Measurements from ENCODE around the gene MYO16. TPM values are rescaled to one million over a fixed set of nuclear protein-coding genes. Genes with fewer than 3 reads are reported as not detected.

MYO16 gene
- polyA plus RNA-seq, 2 of the 4 experiments (the other 2 are of a cell fraction) = 0.03 to 0.06 TPM

DNA sequence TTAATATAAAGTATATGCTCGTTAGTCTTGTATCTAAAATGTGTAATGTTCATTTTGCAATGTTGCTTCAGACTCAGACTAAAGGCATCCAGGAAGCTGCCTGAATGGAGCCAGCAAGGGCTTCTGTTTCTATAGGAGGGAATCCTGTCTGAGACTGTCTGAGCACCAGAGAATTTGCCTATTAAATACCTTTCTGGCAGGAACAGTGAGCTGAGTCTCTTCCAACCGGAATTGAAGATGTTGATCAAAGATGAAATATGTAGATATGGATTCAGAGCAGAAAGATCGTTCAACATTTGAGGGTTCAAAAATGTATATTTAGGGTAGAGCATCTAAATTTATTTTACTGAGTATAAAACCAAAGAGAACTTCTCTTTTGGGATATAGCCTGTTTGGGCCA is 20.9 kb downstream of the MYO16 start:
- TF ChIP-seq, protein P1, sequence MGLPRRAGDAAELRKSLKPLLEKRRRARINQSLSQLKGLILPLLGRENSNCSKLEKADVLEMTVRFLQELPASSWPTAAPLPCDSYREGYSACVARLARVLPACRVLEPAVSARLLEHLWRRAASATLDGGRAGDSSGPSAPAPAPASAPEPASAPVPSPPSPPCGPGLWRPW (IDR thresholded peaks at IDR 0.05) = no peak
- TF ChIP-seq HEYL (CRISPR knock-in tag; IDR thresholded peaks at IDR 0.05) (no peak), RAD21 (conservative IDR thresholded peaks at IDR 0.05 in 1 of 2, IDR thresholded peaks at IDR 0.05 in 1 of 2) (no peak)
- ChIA-PET POLR2A (no interaction called here), CTCF (no interaction called here)
- H3K4me2 ChIP-seq = no peak overlapping the region
- no peak overlapping the region for H3K27ac ChIP-seq
- no peak for FAIRE-seq
- H3K4me3 ChIP-seq = no peak overlapping the region
- peaks cover 10% of the 10 kb centered on the region; the same call in 2 of the 3 replicates for H3K9me3 ChIP-seq
- ATAC-seq = no peak
- WGBS (ENCODE audit: missing lambda C conversion rate) = 18% methylated on average over 3 of the region's 3 CpGs
- no peak for DNase-seq (ENCODE audit: low read depth in 1 of 2, low spot score in 1 of 2)
- H3K4me1 ChIP-seq = no peaks in the 10 kb centered on the region

DNA sequence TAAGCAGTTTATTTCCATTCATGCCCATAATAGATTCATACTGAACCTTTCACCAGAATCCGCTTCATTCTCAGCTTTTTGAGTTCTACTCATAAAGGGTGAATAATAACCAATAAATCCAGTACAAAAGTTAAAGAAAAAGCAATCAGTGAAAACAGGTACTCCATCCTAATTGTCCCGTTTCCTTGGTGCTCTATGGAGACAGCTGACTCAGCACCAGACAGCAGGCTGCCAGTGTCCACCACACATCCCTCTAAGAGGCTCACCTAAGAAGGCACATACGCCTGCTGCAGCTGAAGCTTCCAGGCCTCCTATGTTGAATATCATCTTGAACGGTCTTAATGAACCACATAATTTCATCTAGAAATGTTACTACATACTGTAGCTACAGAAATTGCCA is 27.3 kb downstream of the MYO16 start:
- Histone ChIP-seq H3K4me2 (no peak overlapping the region), H3K4me3 (no peak overlapping the region), H3K9me3 (no peaks in the 10 kb centered on the region), H3K27ac (no peak overlapping the region), H3K4me1 (peaks cover 17% of the 10 kb centered on the region; the same call in 2 of the 3 replicates)
- ChIA-PET CTCF (interaction anchor here (1.1 kb wide), 1 partner anchor 9 kb away, joined by 3 read pairs; no protein-coding TSS in a partner anchor), POLR2A (no interaction called here)
- FAIRE-seq (no peak), ATAC-seq (no peak), DNase-seq (ENCODE audit: low read depth in 1 of 2, low spot score in 1 of 2) (no peak)
- TF ChIP-seq MAFK (IDR thresholded peaks at IDR 0.05; ENCODE audit: partially characterized antibody) (peak; percentile 59), ZNF302 (CRISPR knock-in tag; IDR thresholded peaks at IDR 0.05) (no peak)
- 73% methylated on average over 4 of the region's 4 CpGs for WGBS (ENCODE audit: missing lambda C conversion rate)

DNA sequence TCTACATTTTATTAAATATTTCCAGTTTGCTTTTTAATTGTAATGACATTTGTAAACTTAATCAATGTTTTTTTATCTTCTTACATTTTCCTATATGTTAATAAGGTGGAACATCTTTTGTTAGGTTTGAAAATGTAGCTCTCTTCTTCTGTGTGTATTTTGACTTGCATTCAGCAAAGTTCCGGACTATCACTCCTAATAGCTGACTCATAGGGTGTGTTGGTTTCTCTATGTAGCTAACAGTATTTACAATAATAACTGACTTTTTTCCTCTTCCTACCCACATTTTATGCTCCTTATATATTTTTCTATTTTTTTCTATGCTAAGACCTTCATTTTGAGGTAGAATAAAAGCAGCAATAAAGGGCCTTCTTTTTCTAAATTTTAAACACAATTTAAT is 28.1 kb downstream of the MYO16 start:
- Histone ChIP-seq H3K4me2 (peak overlapping the region; percentile 38; the same call in 2 of the 3 replicates), H3K4me3 (no peak overlapping the region), H3K9me3 (no peaks in the 10 kb centered on the region), H3K27ac (no peak overlapping the region), H3K4me1 (peaks cover 24% of the 10 kb centered on the region)
- DNase-seq (ENCODE audit: low read depth in 1 of 2, low spot score in 1 of 2) (no peak), ATAC-seq (no peak), FAIRE-seq (no peak)
- POLR2A ChIA-PET = no interaction called here
- TF ChIP-seq, protein P2, sequence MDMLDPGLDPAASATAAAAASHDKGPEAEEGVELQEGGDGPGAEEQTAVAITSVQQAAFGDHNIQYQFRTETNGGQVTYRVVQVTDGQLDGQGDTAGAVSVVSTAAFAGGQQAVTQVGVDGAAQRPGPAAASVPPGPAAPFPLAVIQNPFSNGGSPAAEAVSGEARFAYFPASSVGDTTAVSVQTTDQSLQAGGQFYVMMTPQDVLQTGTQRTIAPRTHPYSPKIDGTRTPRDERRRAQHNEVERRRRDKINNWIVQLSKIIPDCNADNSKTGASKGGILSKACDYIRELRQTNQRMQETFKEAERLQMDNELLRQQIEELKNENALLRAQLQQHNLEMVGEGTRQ (IDR thresholded peaks at IDR 0.05) = no peak
- TF ChIP-seq HOXB13 (CRISPR knock-in tag; IDR thresholded peaks at IDR 0.05; ENCODE audit: low read depth) (no peak), HEYL (CRISPR knock-in tag; IDR thresholded peaks at IDR 0.05) (no peak), EP300 (IDR thresholded peaks at IDR 0.05) (no peak), ZNF302 (CRISPR knock-in tag; IDR thresholded peaks at IDR 0.05) (no peak), TFCP2L1 (CRISPR knock-in tag; IDR thresholded peaks at IDR 0.05) (no peak), ZC3H11A (IDR thresholded peaks at IDR 0.05) (no peak), CHD2 (IDR thresholded peaks at IDR 0.05; ENCODE audit: low read length, partially characterized antibody) (no peak), NPAS2 (CRISPR knock-in tag; IDR thresholded peaks at IDR 0.05; ENCODE audit: borderline replicate concordance) (no peak)
- WGBS (ENCODE audit: missing lambda C conversion rate) = 33% methylated on average over 1 of the region's 1 CpG
- CTCF ChIA-PET = interaction anchor here (1.1 kb wide), 1 partner anchor 9 kb away, joined by 3 read pairs; no protein-coding TSS in a partner anchor

DNA sequence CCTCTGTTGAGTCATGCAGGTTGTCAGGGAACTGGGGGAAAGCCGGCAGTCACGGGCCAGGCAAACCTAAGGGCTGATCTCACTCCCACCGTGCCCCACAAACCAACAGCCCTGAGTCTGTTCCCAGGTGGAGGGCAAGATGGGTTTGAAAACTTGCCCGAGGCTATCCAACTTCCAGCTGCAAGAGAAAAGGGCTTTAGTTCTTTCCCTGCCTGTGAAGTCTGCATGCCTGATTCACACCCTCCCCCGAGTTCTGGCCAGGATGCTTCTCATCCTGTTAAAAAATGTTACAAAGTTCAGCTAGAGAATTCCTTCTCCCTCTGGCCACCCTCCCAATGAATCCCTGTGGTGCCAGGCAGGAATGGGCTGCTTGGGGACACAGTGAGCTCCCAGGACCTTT is 33.1 kb downstream of the MYO16 start:
- peaks cover 24% of the 10 kb centered on the region for H3K4me1 ChIP-seq
- no peak for FAIRE-seq
- H3K4me3 ChIP-seq = no peak overlapping the region
- POLR2A ChIA-PET = no interaction called here
- H3K27ac ChIP-seq = peak overlapping the region; percentile 4 to 59; a peak in 3 of 6 replicates
- H3K9me3 ChIP-seq = no peaks in the 10 kb centered on the region
- H3K4me2 ChIP-seq = peak overlapping the region; percentile 40
- WGBS (ENCODE audit: missing lambda C conversion rate) = 16% methylated on average over 4 of the region's 5 CpGs
- CTCF ChIA-PET = interaction anchor here (0.8 to 1.3 kb wide), 2 partner anchors 12 to 320 kb away, joined by 4 read pairs; no protein-coding TSS in a partner anchor
- no peak for TF ChIP-seq FOSB (CRISPR knock-in tag; IDR thresholded peaks at IDR 0.05)
- no peak for TF ChIP-seq ZNF302 (CRISPR knock-in tag; IDR thresholded peaks at IDR 0.05)
- TF ChIP-seq SREBF2 (IDR thresholded peaks at IDR 0.05) = no peak
- TF ChIP-seq HEYL (CRISPR knock-in tag; IDR thresholded peaks at IDR 0.05) = no peak
- no peak for TF ChIP-seq RNF2 (IDR thresholded peaks at IDR 0.05; ENCODE audit: borderline replicate concordance, low read depth)
- TF ChIP-seq, protein P2 (IDR thresholded peaks at IDR 0.05) = no peak
- TF ChIP-seq, protein P3, sequence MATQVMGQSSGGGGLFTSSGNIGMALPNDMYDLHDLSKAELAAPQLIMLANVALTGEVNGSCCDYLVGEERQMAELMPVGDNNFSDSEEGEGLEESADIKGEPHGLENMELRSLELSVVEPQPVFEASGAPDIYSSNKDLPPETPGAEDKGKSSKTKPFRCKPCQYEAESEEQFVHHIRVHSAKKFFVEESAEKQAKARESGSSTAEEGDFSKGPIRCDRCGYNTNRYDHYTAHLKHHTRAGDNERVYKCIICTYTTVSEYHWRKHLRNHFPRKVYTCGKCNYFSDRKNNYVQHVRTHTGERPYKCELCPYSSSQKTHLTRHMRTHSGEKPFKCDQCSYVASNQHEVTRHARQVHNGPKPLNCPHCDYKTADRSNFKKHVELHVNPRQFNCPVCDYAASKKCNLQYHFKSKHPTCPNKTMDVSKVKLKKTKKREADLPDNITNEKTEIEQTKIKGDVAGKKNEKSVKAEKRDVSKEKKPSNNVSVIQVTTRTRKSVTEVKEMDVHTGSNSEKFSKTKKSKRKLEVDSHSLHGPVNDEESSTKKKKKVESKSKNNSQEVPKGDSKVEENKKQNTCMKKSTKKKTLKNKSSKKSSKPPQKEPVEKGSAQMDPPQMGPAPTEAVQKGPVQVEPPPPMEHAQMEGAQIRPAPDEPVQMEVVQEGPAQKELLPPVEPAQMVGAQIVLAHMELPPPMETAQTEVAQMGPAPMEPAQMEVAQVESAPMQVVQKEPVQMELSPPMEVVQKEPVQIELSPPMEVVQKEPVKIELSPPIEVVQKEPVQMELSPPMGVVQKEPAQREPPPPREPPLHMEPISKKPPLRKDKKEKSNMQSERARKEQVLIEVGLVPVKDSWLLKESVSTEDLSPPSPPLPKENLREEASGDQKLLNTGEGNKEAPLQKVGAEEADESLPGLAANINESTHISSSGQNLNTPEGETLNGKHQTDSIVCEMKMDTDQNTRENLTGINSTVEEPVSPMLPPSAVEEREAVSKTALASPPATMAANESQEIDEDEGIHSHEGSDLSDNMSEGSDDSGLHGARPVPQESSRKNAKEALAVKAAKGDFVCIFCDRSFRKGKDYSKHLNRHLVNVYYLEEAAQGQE (IDR thresholded peaks at IDR 0.05) = no peak
- no peak for TF ChIP-seq TP53 (CRISPR knock-in tag; IDR thresholded peaks at IDR 0.05)
- no peak for TF ChIP-seq HOXA7 (CRISPR knock-in tag; IDR thresholded peaks at IDR 0.05)
- TF ChIP-seq ZSCAN20 (CRISPR knock-in tag; IDR thresholded peaks at IDR 0.05) = no peak
- no peak for TF ChIP-seq KDM5A (IDR thresholded peaks at IDR 0.05)
- TF ChIP-seq, protein P4, sequence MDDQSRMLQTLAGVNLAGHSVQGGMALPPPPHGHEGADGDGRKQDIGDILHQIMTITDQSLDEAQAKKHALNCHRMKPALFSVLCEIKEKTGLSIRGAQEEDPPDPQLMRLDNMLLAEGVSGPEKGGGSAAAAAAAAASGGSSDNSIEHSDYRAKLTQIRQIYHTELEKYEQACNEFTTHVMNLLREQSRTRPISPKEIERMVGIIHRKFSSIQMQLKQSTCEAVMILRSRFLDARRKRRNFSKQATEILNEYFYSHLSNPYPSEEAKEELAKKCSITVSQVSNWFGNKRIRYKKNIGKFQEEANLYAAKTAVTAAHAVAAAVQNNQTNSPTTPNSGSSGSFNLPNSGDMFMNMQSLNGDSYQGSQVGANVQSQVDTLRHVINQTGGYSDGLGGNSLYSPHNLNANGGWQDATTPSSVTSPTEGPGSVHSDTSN (IDR thresholded peaks at IDR 0.05) = no peak
- TF ChIP-seq MYC (IDR thresholded peaks at IDR 0.05; ENCODE audit: borderline replicate concordance, low read length) = no peak
- no peak for TF ChIP-seq ESRRA (IDR thresholded peaks at IDR 0.05; ENCODE audit: borderline replicate concordance, low read length)
- peak in 1 of 2 experiments; percentile 9 for DNase-seq (ENCODE audit: low read depth in 1 of 2, low spot score in 1 of 2)
- ATAC-seq = peak in 1 of 2 experiments; percentile 30; a peak in 2 of 6 replicates
